ENCODE data around the gene USP13. TPM values are rescaled to one million over a fixed set of nuclear protein-coding genes. Genes with fewer than 3 reads are reported as not detected.
A peak's percentile ranks its signal among the peaks of the same experiment; 100 is the strongest.

The USP13 gene
- total and polyA plus RNA-seq, 2 of the 4 experiments (the other 2 are of a cell fraction) = 9.2 to 18.1 TPM

GRCh38 chr3:179713643-179714090 is 60.8 kb downstream of the USP13 start:
- peak overlapping the region; percentile 96 for H2BK20ac ChIP-seq (ENCODE audit: low read depth, low read length)
- WGBS, 2 experiments (ENCODE audit: extremely low coverage in 2 of 2, insufficient read length in 1 of 2) = no CpG with 5 or more reads among the region's 6 CpGs
- H3K27me3 ChIP-seq (ENCODE audit: control insufficient read depth, insufficient read depth, low read length) = no peaks in the 10 kb centered on the region
- H3K18ac ChIP-seq (ENCODE audit: low read depth, low read length) = peak overlapping the region; percentile 65
- dilution Hi-C loops (cut with HindIII; ENCODE audit: low sequenced_read_pairs, unreplicated experiment) (no loop called here), in situ Hi-C loops (cut with MboI; ENCODE audit: low sequenced_read_pairs) (no loop called here), intact Hi-C loops (cut with micrococcal nuclease) (loop anchor here (1.0 to 5.0 kb wide), 2 partner anchors 61 to 109 kb away; partner anchors contain the start of genes MRPL47, NDUFB5 and USP13)
- H3K4me1 ChIP-seq (ENCODE audit: control insufficient read depth, insufficient read depth, low read length) = peaks cover 20% of the 10 kb centered on the region
- no peaks in the 10 kb centered on the region for H4K20me1 ChIP-seq (ENCODE audit: insufficient read depth, low read length)
- H3K4me3 ChIP-seq (ENCODE audit: insufficient read depth, low read depth, low read length) = no peak overlapping the region
- H2AK9ac ChIP-seq (replicated peaks; ENCODE audit: low read depth, low read length, poor library complexity) = peak overlapping the region; percentile 82
- ChIA-PET POLR2A (ENCODE audit: unreplicated experiment) (no interaction called here), CTCF (no interaction called here)
- H2AK5ac ChIP-seq (ENCODE audit: low read depth, low read length) = peak overlapping the region; percentile 73
- H3K9me1 ChIP-seq (ENCODE audit: insufficient read depth, low read length) = peaks cover 10% of the 10 kb centered on the region
- peak overlapping the region; percentile 98 for H2BK120ac ChIP-seq (ENCODE audit: low read depth, low read length)
- no peak overlapping the region for H3K9ac ChIP-seq (ENCODE audit: low read depth, low read length)
- BruUV-seq (replicated peaks) = no TSS peak
- peak overlapping the region; percentile 97; the same call in 2 of the 3 replicates for H2BK15ac ChIP-seq (ENCODE audit: low read depth, low read length)
- no peaks in the 10 kb centered on the region for H3K9me3 ChIP-seq (ENCODE audit: control insufficient read depth, insufficient read depth, low read length)
- peak; percentile 76 for ATAC-seq (ENCODE audit: low read depth)
- H2BK5ac ChIP-seq (ENCODE audit: low read depth, low read length, poor library complexity, severe bottlenecking) = peak overlapping the region; percentile 97
- TF ChIP-seq RAD21 (IDR thresholded peaks at IDR 0.05; ENCODE audit: low read length) (no peak), RCOR1 (IDR thresholded peaks at IDR 0.05; ENCODE audit: insufficient replicate concordance, low read length) (no peak), POLR2A (IDR thresholded peaks at IDR 0.05; ENCODE audit: low read depth, low read length) (no peak; the same call in 1 of the 2 replicates), MAFK (IDR thresholded peaks at IDR 0.05; ENCODE audit: low read depth, low read length) (no peak), ELK1 (IDR thresholded peaks at IDR 0.05; ENCODE audit: borderline replicate concordance, low read depth, low read length) (no peak), BHLHE40 (IDR thresholded peaks at IDR 0.05; ENCODE audit: low read depth, low read length) (no peak), FOS (IDR thresholded peaks at IDR 0.05; ENCODE audit: low read depth, low read length) (no peak), CTCF (conservative IDR thresholded peaks at IDR 0.05; ENCODE audit: low read depth, low read length) (no peak), MXI1 (IDR thresholded peaks at IDR 0.05; ENCODE audit: borderline replicate concordance, low read depth, low read length) (no peak)
- H3K4ac ChIP-seq (ENCODE audit: low read depth, low read length) = peak overlapping the region; percentile 98
- peak overlapping the region; percentile 70 for H3K4me2 ChIP-seq (ENCODE audit: low read depth, low read length)
- H3K36me3 ChIP-seq (ENCODE audit: control insufficient read depth, insufficient read depth, low read length) = 0 out of 2 replicates have a peak, but pooled peaks cover 4% of the 10 kb centered on the region
- H3K14ac ChIP-seq (replicated peaks; ENCODE audit: low read depth, low read length) = peak overlapping the region; percentile 94
- peak overlapping the region; percentile 98; the same call in 1 of the 2 replicates for H3K27ac ChIP-seq (ENCODE audit: insufficient read depth, low read length)
- peak overlapping the region; percentile 28 for H4K5ac ChIP-seq (ENCODE audit: low read depth, low read length)
- peak overlapping the region; percentile 79; the same call in 1 of the 2 replicates for H3K56ac ChIP-seq (ENCODE audit: extremely low read depth, insufficient read depth, low read length)
- peak overlapping the region; percentile 80 for H2AFZ ChIP-seq (replicated peaks; ENCODE audit: low read length, poor library complexity)
- peak overlapping the region; percentile 92 for H4K91ac ChIP-seq (ENCODE audit: insufficient read depth, low read depth, low read length)
- peak; percentile 92 for DNase-seq
- peak overlapping the region; percentile 97 for H3K23ac ChIP-seq (ENCODE audit: low read depth, low read length)
- peak overlapping the region; percentile 80 to 98 for H4K8ac ChIP-seq (ENCODE audit: low read depth in 2 of 2, low read length in 2 of 2)
- H3K79me1 ChIP-seq (ENCODE audit: low read depth in 1 of 2, low read length in 2 of 2) = peaks cover 20 to 38% of the 10 kb centered on the region in 2 experiments
